Sigmoid colon (tissue), 7 donors: ENCODE data around the gene SPACA6. TPM values are rescaled to one million over a fixed set of nuclear protein-coding genes. Genes with fewer than 3 reads are reported as not detected.

Experiments
- DNase-seq: peaks from one replicate; pipeline ENCODE4 v3.0.0-alpha.2; 2019
- H3K27ac ChIP-seq, 4 donors: fragments of 200-600 bp; sonication (generic); one replicate each; pipeline ENCODE4 v1.5.1; 2016 to 2019; ENCODE audit warnings: mild to moderate bottlenecking in 1 of 4
- H3K27me3 ChIP-seq, 3 donors: fragments of 200-600 bp; sonication (generic); one replicate each; pipeline ENCODE4 v1.5.1; 2019; ENCODE audit warnings: mild to moderate bottlenecking in 1 of 3
- H3K36me3 ChIP-seq, 4 donors: fragments of 200-600 bp; sonication (generic); one replicate each; pipeline ENCODE4 v1.5.1; 2016 to 2019
- H3K4me1 ChIP-seq, 4 donors: fragments of 200-600 bp; sonication (generic); one replicate each; pipeline ENCODE4 v1.5.1; 2017 to 2019
- H3K4me3 ChIP-seq, 4 donors: fragments of 200-600 bp; sonication (generic); one replicate each; pipeline ENCODE4 v1.5.1; 2017 to 2019; ENCODE audit warnings: mild to moderate bottlenecking in 2 of 4, moderate library complexity in 1 of 4
- H3K9me3 ChIP-seq, 4 donors: fragments of 200-600 bp in 3 of 4; sonication (generic) in 3 of 4; one replicate each; pipeline versions ENCODE4 v1.5.1 to v1.6.1; 2013 to 2019
- EP300 ChIP-seq, 4 donors: sonication (generic); formaldehyde crosslinking; IDR thresholded peaks; one replicate each; pipeline ENCODE4 v1.6.1; 2017; ENCODE audit warnings: antibody characterized with exemption in 4 of 4
- POLR2A ChIP-seq, 2 donors: fragments of 450-650 bp; IDR thresholded peaks; one replicate each; pipeline ENCODE4 v1.6.1; 2016; ENCODE audit warnings: antibody characterized with exemption in 2 of 2, mild to moderate bottlenecking in 2 of 2, moderate library complexity in 2 of 2
- POLR2AphosphoS5 ChIP-seq, 4 donors: sonication (generic); formaldehyde crosslinking; IDR thresholded peaks; one replicate each; pipeline ENCODE4 v1.6.1; 2017; ENCODE audit warnings: antibody characterized with exemption in 4 of 4
- WGBS, 2 donors: extraction: QIAGEN DNeasy Blood & Tissue Kit; methylation state at CpG; one replicate each; pipeline ENCODE4 v1.1.7; 2013; 5-methylcytosine and 5-hydroxymethylcytosine counted together
- intact Hi-C: fragments of 100-400 bp; cut with DNase I; formaldehyde crosslinking; loops from one replicate; pipeline ENCODE4 v1.15.1; 2023
- polyA plus RNA-seq, 3 donors: library from polyadenylated mRNA; stranded (reverse); fragments of 200-250 nt; gene quantifications; one replicate each; pipeline ENCODE4 v1.2.3, GENCODE V29; 2013
- total RNA-seq, 4 donors: library from RNA; depleted of rRNA; stranded (reverse); fragments of >200 nt; gene quantifications; one replicate each; pipeline ENCODE4 v1.1.0, GENCODE V29; 2016
- TF ChIP-seq, protein P1 (sequence below), 4 experiments: fragments of 450-650 bp in 3 of 4; fragments of 200-600 bp in 1 of 4; IDR thresholded peaks; one replicate each; pipeline ENCODE4 v1.5.1; 2016 to 2019; ENCODE audit warnings: antibody characterized with exemption in 4 of 4, mild to moderate bottlenecking in 3 of 4, moderate library complexity in 2 of 4
- donor health status: healthy with polysubstance abuse.
- donor health status: Bipolar disorder and iron deficiency.
- donor health status: healthy.

Gene SPACA6
- total and polyA plus RNA-seq, 7 donors: 3.0 to 45.7 (median 21.4) TPM; not detected in 1

DNA sequence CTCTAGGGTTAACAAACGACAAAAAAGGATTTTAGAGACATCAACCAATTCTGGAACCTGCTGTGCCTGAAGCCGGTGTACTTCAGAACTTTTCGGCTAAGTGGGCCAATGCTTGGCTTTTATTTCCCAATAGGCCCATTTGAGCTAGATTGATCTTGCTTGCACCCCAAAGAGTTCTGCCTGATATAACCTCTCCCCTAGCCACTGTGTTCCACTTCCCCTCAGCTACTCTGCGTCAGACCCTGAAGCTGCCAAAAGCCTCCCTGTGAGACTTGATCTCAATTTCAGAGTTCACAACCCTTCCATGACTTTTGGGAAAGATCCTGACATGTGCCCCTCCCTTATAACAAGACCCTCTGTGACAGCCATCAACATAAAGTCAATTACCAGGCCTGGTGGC, 40.9 kb upstream of the SPACA6 start:
- Histone ChIP-seq H3K36me3 (no peaks in the 10 kb centered on the region), H3K4me3 (no peak overlapping the region), H3K4me1 (peaks cover 0 to 3% (median 0%) of the 10 kb centered on the region in 4 donors), H3K9me3 (no peaks in the 10 kb centered on the region), H3K27me3 (peaks cover 0 to 7% (median 0%) of the 10 kb centered on the region in 3 donors), H3K27ac (no peak overlapping the region)
- DNase-seq: no peak
- intact Hi-C loops: no loop called here
- TF ChIP-seq, protein P1, sequence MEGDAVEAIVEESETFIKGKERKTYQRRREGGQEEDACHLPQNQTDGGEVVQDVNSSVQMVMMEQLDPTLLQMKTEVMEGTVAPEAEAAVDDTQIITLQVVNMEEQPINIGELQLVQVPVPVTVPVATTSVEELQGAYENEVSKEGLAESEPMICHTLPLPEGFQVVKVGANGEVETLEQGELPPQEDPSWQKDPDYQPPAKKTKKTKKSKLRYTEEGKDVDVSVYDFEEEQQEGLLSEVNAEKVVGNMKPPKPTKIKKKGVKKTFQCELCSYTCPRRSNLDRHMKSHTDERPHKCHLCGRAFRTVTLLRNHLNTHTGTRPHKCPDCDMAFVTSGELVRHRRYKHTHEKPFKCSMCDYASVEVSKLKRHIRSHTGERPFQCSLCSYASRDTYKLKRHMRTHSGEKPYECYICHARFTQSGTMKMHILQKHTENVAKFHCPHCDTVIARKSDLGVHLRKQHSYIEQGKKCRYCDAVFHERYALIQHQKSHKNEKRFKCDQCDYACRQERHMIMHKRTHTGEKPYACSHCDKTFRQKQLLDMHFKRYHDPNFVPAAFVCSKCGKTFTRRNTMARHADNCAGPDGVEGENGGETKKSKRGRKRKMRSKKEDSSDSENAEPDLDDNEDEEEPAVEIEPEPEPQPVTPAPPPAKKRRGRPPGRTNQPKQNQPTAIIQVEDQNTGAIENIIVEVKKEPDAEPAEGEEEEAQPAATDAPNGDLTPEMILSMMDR (IDR thresholded peaks at IDR 0.05): no peak
- TF ChIP-seq POLR2AphosphoS5 (IDR thresholded peaks at IDR 0.05) (no peak), EP300 (IDR thresholded peaks at IDR 0.05) (no peak), POLR2A (IDR thresholded peaks at IDR 0.05) (no peak)
- 48 to 73% methylated on average over 4 of the region's 4 CpGs for WGBS, 2 donors

DNA sequence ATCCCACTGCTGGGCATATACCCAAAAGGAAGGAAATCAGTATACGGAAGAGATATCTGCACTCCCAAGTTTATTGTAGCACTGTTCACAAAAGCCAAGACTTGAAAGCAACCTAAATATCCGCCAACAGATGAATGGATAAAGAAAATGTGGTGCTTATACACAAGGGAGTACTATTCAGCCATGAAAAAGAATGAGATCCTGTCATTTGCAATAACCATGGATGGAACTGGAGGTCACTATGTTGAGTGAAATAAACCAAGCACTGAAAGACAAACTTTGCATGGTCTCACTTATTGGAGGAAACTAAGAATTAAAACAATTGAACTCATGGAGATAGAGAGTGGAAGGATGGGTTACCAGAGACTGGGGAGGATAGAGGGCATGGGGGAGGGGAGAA, 40.0 kb upstream of the SPACA6 start:
- Histone ChIP-seq H3K9me3 (no peaks in the 10 kb centered on the region), H3K4me3 (no peak overlapping the region), H3K27me3 (peaks cover 0 to 3% (median 0%) of the 10 kb centered on the region in 3 donors), H3K36me3 (no peaks in the 10 kb centered on the region), H3K27ac (no peak overlapping the region), H3K4me1 (peaks cover 0 to 4% (median 0%) of the 10 kb centered on the region in 4 donors)
- no peak for TF ChIP-seq POLR2A (IDR thresholded peaks at IDR 0.05)
- no peak for TF ChIP-seq POLR2AphosphoS5 (IDR thresholded peaks at IDR 0.05)
- no peak for TF ChIP-seq EP300 (IDR thresholded peaks at IDR 0.05)
- TF ChIP-seq, protein P1 (IDR thresholded peaks at IDR 0.05): no peak
- WGBS, 2 donors: 71 to 86% methylated on average over 2 of the region's 2 CpGs
- intact Hi-C loops: no loop called here
- no peak for DNase-seq

DNA sequence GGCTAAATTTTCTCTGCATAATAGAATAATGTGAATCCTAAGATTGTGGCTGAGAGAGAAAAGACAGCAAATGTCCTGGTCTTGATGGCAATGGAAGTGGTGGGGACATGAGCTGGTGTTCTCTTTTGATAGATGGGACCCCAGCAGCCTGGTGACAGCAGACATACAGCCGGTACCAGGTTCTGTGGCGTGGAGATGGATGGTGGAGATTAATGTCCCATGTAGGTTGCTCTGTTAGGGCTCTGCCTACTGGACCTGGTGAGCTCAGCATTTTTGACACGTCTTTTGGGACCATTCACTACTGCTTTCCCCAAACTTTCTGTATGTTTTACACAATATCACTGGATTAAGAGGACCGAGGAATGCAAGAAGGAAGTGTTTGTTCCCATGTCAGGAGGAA, 38.3 kb upstream of the SPACA6 start:
- intact Hi-C loops: no loop called here
- WGBS, 2 donors: 64 to 82% methylated on average over 4 of the region's 4 CpGs
- no peaks in the 10 kb centered on the region for H3K36me3 ChIP-seq
- H3K9me3 ChIP-seq: no peaks in the 10 kb centered on the region
- TF ChIP-seq EP300 (IDR thresholded peaks at IDR 0.05): no peak
- TF ChIP-seq, protein P1 (IDR thresholded peaks at IDR 0.05): no peak
- no peak for TF ChIP-seq POLR2A (IDR thresholded peaks at IDR 0.05)
- TF ChIP-seq POLR2AphosphoS5 (IDR thresholded peaks at IDR 0.05): no peak
- no peak overlapping the region for H3K4me3 ChIP-seq
- H3K27me3 ChIP-seq: peaks cover 0 to 3% (median 0%) of the 10 kb centered on the region in 3 donors
- DNase-seq: no peak
- no peak overlapping the region for H3K27ac ChIP-seq
- peaks cover 0 to 4% (median 0%) of the 10 kb centered on the region in 4 donors for H3K4me1 ChIP-seq

DNA sequence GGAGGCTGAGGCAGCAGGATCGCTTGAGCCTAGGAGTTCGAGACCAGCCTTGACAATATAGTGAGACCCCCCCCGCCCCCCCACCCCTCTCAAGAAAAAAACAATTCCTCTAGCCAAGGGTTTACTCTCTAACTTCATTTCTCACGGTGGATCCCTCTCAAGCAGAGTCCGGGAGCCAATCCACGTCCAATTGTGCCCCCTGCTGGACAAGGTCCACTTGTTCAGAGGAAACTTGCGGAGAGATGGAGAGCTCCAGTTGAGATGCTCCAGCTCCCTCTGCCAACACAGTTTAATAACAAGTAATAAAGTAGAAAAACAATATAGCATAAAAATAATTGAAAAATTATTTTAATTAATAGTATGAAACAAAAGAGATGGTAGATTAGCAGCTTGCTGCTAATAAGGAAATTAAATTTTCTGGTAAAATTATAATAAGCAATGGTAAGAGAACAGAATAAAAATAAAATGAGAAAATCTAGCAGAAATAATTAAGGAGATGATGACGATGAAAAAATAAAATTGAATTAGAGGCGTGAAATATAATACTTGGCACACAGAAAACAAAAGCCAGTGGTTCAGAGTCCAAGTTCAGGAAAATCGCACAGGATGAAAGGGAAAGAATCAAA, 32.0 kb upstream of the SPACA6 start:
- DNase-seq: no peak

More for the DNA sequence above, 32.0 kb upstream of the SPACA6 start:
- H3K9me3 ChIP-seq: no peaks in the 10 kb centered on the region
- H3K27me3 ChIP-seq: peaks cover 0 to 36% (median 12%) of the 10 kb centered on the region in 3 donors
- no peaks in the 10 kb centered on the region for H3K36me3 ChIP-seq
- peaks cover 0 to 4% (median 0%) of the 10 kb centered on the region in 4 donors for H3K4me1 ChIP-seq
- TF ChIP-seq POLR2AphosphoS5 (IDR thresholded peaks at IDR 0.05): no peak
- TF ChIP-seq, protein P1 (IDR thresholded peaks at IDR 0.05): peak in 3 of 4 experiments; percentile 24 to 49 (median 45)
- no peak for TF ChIP-seq EP300 (IDR thresholded peaks at IDR 0.05)
- intact Hi-C loops: no loop called here
- H3K4me3 ChIP-seq: no peak overlapping the region
- 13 to 17% methylated on average over 10 of the region's 10 CpGs for WGBS, 2 donors
- no peak overlapping the region for H3K27ac ChIP-seq
